SW 1271 (cell line): ENCODE measurements around the gene DUS2.

Experiments used
- DNase-seq, 2 experiments: peaks; one replicate each; lab custom pipeline; 2025; lab: John Stamatoyannopoulos, UW

The DUS2 gene

DNA sequence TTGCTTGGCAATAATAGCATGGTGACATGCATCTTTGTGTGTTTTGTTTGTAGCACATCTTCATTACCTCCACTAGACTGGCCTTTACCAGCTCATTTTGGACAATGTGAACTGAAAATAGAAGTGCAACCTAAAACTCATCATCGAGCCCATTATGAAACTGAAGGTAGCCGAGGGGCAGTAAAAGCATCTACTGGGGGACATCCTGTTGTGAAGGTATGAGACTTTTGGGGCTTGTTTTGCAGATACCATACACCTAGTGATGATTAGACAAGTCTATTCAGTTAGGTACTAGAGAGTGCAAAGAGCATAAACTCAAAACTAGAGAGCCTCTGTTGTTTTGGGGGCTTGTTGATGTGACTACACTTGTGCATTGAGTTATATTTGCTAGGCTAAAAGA, 103.3 kb downstream of the DUS2 start:
- no peak for DNase-seq

DNA sequence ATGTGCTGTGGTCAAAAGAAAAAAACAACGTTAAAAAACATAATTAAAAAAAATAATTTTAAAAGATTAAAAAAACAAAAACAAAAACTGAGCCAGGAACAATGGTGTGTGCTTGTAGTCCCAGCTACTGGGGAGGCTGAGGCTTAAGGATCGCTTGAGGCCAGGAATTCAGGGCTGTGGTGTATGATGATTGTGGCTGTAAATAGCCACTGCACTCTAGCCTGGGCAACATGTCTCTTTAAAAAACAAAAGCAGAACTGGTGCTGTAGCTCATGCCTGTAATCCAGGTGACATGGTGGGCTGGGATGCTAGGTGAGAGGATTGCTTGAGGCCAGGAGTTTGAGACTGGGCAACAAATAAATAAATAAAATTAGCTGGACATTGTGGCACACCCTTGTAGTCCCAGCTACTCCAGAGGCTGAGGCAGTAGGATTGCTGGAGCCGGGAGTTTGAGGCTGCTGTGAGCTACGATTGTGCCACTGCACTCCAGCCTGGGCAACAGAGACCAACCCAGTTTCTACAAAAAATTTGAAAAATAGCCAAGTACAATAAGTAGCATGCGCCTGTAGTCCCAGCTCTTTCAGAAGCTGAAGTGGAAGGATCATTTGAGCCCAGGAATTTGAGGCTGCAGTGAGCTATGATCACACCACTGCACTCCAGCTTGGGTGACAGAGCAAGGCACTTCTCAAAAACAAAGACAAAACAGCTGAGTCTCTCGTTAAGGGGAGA, 105.7 kb downstream of the DUS2 start:
- DNase-seq = no peak
